Measurements from ENCODE around the gene CTDP1. TPM values are rescaled to one million over a fixed set of nuclear protein-coding genes. Genes with fewer than 3 reads are reported as not detected.

The CTDP1 gene
- total and polyA plus RNA-seq, 9 of the 15 experiments (the other 6 are each of a cell fraction or from before 2014, with no cell fraction given): 0.07 to 19.2 (median 4.0) TPM

GRCh38 chr18:79724299-79725080 is 44.9 kb downstream of the CTDP1 start:
- Histone ChIP-seq H2AFZ (ENCODE audit: low read depth, low read length) (no peak overlapping the region), H3K27me3 (ENCODE audit: control insufficient read depth in 2 of 2, insufficient read depth in 2 of 2, low read length in 2 of 2) (no peaks in the 10 kb centered on the region), H3K27ac (ENCODE audit: extremely low read depth, low read depth, low read length) (no peak overlapping the region), H3K9ac (ENCODE audit: insufficient read depth in 1 of 2, low read depth in 2 of 2, low read length in 2 of 2) (no peak overlapping the region), H4K20me1 (replicated peaks; ENCODE audit: control insufficient read depth, insufficient read depth, low read length) (no peaks in the 10 kb centered on the region), H3K36me3 (ENCODE audit: control insufficient read depth, insufficient read depth, low read length) (peaks cover 42% of the 10 kb centered on the region; the same call in 2 of the 3 replicates), H3K9me1 (ENCODE audit: control insufficient read depth, insufficient read depth, low read length) (no peaks in the 10 kb centered on the region), H3K9me3 (replicated peaks; ENCODE audit: control insufficient read depth, insufficient read depth, low read depth, low read length) (no peaks in the 10 kb centered on the region), H3K4me2 (ENCODE audit: insufficient read depth, low read length) (no peak overlapping the region), H3K79me2 (ENCODE audit: control insufficient read depth, insufficient read depth, low read length) (no peaks in the 10 kb centered on the region), H3K4me1 (replicated peaks in 1 of 2; ENCODE audit: control insufficient read depth in 2 of 2, insufficient read depth in 2 of 2, low read length in 2 of 2) (no peaks in the 10 kb centered on the region), H3K4me3 (no peak overlapping the region)
- DNase-seq (ENCODE audit: extremely low read depth in 1 of 4, low spot score in 3 of 4) (no peak), ATAC-seq (no peak), FAIRE-seq (no peak)
- 90% methylated on average over 7 of the region's 15 CpGs for WGBS (ENCODE audit: insufficient coverage, low coverage, missing lambda C conversion rate)
- no TSS peak for BruUV-seq (replicated peaks)
- TF ChIP-seq ZNF395 (CRISPR knock-in tag; IDR thresholded peaks at IDR 0.05) (no peak), KLF16 (IDR thresholded peaks at IDR 0.05) (no peak), ZNF24 (IDR thresholded peaks at IDR 0.05) (no peak), ZBTB2 (IDR thresholded peaks at IDR 0.05) (no peak), ETV6 (IDR thresholded peaks at IDR 0.05; ENCODE audit: borderline replicate concordance in 1 of 2, low read depth in 2 of 2, low read length in 1 of 2) (no peak), ETV6 (CRISPR knock-in tag; IDR thresholded peaks at IDR 0.05; ENCODE audit: borderline replicate concordance) (no peak)
- POLR2A ChIA-PET: no interaction called here
- CTCF ChIA-PET (ENCODE audit: low intra/inter-chr PET ratio): no interaction called here
- intact Hi-C loops (cut with micrococcal nuclease): no loop called here
- in situ Hi-C loops (cut with MboI): no loop called here
